GM21367 (cell line): ENCODE results near the gene SCN9A.

Experiments
- ATAC-seq: cut with Tn5 transposase; IDR thresholded peaks from one replicate; pipeline ENCODE4 v1.9.1; 2021; ENCODE audit not compliant: unreplicated experiment

Gene SCN9A

GRCh38 chr2:166181813-166182154, 194.0 kb downstream of the SCN9A start:
- no peak for ATAC-seq

DNA sequence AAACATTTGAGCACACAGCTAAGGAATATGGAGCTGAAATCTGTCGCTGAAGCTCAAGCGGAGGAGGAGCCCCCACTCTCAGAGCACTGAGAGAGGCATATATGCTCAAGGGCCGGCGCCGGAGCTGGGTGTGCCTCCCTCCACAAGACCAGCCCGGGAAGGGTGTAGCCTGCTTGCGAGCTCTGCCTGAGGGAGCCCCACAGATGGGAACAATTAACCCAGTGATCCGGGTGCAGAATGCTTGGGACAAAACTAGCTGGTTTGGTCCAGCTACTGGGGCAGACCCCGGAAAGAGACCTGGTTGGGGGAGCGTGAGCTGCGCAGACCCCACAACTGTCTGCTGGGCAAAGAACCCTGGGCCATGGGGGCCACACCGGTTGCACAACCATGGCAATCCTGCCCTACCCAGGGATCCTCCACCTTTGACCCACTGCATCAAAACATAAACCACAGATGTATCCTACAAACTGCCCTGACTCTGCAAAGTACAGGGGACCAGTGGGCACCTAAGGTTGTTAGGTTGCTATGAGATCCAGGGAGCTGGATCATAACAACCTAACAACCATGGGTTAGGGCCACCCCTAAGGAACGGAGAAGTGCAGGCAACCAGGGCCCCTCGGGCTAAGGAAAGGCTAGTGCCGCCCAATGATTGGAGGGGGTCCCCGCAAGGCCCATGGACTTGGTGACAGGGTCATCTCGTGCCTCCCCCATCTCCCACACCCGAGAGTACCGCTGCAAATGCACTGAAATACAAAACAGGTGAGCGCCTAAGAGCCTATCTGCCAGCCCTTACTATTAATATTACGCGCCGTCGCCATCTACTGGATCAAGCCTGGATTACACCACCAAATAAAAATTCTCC, 194.6 kb downstream of the SCN9A start:
- ATAC-seq = peak; percentile 98

DNA sequence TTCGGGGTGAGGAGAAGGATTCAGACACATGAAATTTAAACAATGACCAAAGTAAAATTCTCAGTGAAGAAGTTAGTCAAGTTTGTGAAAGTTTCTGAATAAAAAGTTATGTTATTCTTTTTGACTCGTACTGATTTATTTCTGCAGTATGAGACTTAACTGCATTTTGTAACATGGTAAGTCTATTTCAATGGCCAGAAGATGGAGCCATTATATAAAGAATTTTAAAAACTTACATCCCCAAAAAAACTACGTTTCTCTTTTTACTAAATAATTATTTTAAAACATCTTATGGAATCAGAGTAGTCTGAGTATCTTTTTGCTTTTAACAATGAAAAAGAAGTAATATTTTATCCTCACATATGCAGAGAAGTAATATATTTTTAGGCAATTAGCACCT, 196.5 kb downstream of the SCN9A start:
- no peak for ATAC-seq

- ATAC-seq = no peak
These were observed 202.5 kb downstream of the SCN9A start for GRCh38 chr2:166173263-166173662.

GRCh38 chr2:166171216-166171615, 204.5 kb downstream of the SCN9A start:
- no peak for ATAC-seq

- peak; percentile 55 for ATAC-seq
These were observed 205.4 kb downstream of the SCN9A start for GRCh38 chr2:166170356-166170755.

GRCh38 chr2:166167449-166167848, 208.3 kb downstream of the SCN9A start:
- no peak for ATAC-seq

GRCh38 chr2:166163775-166164174, 212.0 kb downstream of the SCN9A start:
- ATAC-seq = no peak

DNA sequence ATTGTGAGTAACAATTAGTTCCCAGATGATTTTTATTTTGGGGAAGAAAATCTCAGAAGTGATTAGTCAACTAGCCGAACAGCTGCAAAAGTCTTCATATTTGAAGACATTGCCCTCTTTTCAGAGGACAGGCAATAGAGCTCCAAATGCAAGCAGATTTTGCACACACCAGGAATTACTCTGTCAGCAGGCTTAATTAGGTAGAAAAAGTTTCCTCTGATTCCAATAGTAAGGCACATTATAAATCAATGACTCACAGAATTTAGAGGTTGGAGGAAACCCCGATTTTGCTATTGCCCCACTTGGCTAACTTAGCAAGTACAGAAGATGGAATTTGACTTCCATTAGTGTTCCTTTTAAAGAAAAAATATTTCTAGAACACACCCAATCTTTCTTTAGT, 217.2 kb downstream of the SCN9A start:
- ATAC-seq = no peak

DNA sequence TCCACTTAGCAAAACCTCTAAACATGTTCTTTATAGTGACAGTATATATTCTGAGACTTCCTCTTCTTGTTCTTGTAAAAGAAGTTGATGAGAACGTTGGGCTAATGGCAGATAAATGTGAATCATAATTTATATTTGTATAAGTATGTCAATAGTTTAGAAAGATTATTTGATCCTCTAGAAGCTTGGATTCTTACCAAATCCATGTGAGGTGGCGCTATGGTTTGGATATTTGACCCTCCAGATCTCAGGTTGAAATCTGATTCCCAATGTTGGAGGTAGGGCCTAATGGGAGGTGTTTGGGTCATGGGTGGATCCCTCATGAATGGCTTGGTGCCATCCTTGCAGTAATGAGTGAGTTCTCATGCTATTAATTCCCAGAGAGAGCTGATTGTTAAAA, 218.2 kb downstream of the SCN9A start:
- no peak for ATAC-seq

DNA sequence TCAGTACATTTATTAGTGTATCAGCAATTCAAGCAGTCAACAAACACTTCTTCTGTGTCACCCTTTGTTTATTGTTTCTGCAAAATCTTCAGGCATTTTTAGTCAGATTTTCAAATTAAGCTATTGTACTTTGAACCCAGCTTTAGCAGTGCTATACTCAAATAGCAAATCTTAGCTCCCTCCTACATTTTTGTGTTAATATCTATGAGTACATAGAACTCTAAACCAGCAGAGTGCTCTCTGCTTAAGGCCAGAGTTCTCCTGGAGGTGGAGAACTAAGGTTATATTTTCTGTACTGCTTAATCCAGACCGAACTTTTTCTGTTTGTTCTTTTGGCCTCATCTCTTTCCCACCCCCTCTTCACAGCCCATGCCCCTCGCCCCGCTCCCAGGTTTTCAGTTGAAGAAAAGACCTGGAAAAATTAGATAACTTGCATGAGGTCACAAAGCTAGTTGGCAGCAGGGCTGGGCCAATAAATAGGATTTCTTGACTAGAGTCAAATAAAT, 218.7 kb downstream of the SCN9A start:
- ATAC-seq = no peak

- ATAC-seq = no peak
These were observed 220.2 kb downstream of the SCN9A start for GRCh38 chr2:166155589-166155988.

DNA sequence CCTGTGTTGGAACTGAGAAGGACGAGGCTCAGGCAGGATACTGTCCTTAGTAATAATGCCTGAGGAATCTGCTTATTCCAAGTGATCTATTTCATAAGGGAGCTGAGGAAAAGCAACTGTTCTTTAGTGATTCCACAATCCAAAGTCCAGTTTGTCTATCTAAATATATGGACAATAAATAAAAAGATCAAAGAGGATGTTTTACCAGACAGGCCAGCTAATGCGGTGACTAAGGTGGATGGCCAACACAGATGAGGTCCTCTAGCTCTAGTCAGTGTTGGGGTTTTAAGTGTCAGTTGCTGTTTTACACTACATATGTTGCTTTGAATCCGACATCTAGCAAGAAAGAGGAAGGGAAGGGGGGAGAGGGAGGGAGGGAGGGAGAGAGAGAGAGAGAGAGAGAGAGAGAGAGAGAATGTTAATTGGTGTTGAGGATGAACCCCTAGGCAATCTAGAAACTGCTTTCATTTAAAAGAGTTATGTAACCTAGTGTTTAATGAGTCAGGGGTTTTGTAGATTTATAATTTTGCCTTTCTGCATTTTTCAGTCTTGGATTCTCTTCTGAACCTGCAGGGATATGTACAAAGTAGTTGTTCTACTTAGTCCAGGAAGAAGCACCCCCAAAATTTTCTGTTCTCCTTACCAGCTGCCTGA, 220.9 kb downstream of the SCN9A start:
- no peak for ATAC-seq

DNA sequence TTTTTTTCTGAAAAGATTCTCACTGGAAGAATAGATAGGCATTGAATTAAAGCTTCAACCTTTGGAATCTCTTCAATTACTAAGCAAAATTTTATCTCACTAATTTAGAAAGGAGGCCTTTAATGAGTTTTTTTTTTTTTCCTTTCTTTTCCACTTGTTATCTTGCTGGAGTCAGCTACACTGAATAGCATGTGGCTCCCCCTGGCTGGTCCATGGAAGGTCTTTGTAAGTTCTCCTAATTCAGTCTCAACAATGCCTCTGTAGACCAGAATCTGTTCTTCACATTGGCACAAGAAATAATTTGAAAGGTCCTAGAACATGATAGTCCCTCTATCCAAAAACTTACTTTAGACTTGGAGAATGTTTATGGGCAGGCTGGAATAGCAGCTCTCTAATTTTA, 223.7 kb downstream of the SCN9A start:
- no peak for ATAC-seq

- ATAC-seq = no peak
These were observed 227.0 kb downstream of the SCN9A start for GRCh38 chr2:166148500-166149400.

- ATAC-seq = no peak
These were observed 227.9 kb downstream of the SCN9A start for GRCh38 chr2:166147883-166148282.
